GM18507 (cell line): ENCODE data around the gene CATSPERB.
"Not testable (repeated sequence)": the region's sequence is repeated elsewhere in the genome, so short reads cannot be mapped to it uniquely, and the experiment has no call there.

ENCODE experiments used
- DNase-seq: peaks from one replicate; pipeline ENCODE4 v3.0.0; 2011; ENCODE audit warnings: low read depth; ENCODE audit not compliant: insufficient read length; ENCODE audit errors: extremely low spot score
- FAIRE-seq: peaks from 2 replicates; lab custom pipeline; 2011; peaks lifted over from hg19 to GRCh38; lab: Jason Lieb, UNC

CATSPERB gene

GRCh38 chr14:91742621-91743304 lies 10.9 kb upstream of the CATSPERB start:
- FAIRE-seq, result no peak
- DNase-seq, result no peak

DNA sequence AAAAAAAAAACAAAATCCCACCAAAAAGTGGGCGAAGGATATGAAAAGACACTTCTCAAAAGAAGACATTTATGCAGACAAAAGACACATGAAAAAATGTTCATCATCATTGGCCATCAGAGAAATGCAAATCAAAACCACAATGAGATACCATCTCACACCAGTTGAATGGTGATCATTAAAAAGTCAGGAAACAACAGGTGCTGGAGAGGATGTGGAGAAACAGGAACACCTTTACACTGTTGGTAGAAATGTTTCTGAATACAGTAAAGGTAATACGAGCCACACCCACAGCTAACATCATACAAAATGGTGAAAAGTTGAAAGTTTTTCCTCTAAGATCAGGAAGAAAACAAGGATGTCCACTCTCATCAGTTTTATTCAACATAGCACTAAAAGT lies 8.0 kb upstream of the CATSPERB start:
- not testable (repeated sequence) for DNase-seq, FAIRE-seq

GRCh38 chr14:91737619-91738018 lies 5.7 kb upstream of the CATSPERB start:
- DNase-seq (no peak), FAIRE-seq (no peak)

- FAIRE-seq, result no peak
Measured at GRCh38 chr14:91732859-91733477, 1.1 kb upstream of the CATSPERB start.

GRCh38 chr14:91732439-91732838 lies 553 bp upstream of the CATSPERB start:
- no peak for DNase-seq
- no peak for FAIRE-seq

More at GRCh38 chr14:91732859-91733477, 1.1 kb upstream of the CATSPERB start:
- no peak for DNase-seq

DNA sequence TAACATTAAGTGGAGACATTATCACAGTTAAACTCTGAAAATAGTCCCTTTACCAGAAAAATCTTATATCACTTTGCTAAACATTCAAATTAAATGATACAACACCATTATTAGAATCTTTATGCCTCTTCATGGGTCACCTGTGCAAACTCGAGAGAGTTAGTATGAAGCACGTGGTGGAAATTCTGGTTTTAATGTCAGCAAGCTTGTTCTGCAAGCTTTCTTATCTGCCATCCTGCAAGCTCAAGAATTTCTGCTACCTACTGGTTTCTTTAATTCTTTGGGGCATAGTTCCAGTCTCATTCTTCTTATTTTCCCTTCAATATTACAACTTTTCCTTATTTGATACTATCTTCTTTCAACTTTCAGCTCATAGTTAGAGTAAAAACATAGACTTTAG lies 868 bp downstream of the CATSPERB start:
- DNase-seq (no peak), FAIRE-seq (no peak)

GRCh38 chr14:91729756-91730155 lies 2.1 kb downstream of the CATSPERB start:
- FAIRE-seq, result no peak

GRCh38 chr14:91728616-91729183 lies 3.2 kb downstream of the CATSPERB start:
- DNase-seq, result no peak
- FAIRE-seq, result no peak

More at GRCh38 chr14:91729756-91730155, 2.1 kb downstream of the CATSPERB start:
- DNase-seq, result no peak

DNA sequence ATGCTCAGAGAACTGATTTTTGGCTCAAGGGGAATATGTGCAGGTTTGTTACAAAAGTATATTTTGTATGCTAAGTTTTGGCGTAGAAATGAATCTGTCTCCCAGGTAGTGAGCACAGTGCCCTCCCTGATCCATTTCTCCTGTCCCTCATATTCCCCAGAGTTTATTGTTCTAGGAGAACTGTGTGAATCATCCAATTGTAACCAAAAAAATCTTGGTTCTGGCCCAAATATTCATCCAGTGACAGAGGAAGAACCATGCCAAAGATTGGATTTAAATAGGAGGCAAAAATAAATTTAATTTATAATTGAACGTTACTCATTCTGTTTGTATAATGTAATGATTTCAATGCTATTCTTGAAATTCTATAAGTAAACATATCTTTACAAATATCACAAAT lies 4.8 kb downstream of the CATSPERB start:
- DNase-seq (no peak), FAIRE-seq (no peak)

DNA sequence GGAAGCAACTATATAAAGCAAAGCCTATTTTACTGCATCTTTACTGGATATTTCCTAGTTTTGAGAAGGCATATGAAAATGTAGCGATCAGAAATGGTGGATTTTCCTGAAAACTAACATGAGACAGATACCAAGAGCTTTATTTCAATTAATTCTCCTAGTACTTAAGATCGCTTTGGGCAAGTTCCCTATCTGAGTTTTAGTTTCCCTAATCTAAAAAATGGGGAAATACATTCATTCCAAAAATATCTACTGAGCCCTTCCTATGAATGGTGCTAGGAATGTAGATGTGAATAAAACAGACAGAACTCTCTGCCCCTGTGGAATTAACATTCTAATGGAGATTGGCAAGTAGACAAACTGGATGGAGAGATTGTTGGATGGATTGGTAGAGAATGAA lies 8.4 kb downstream of the CATSPERB start:
- FAIRE-seq (no peak), DNase-seq (no peak)

DNA sequence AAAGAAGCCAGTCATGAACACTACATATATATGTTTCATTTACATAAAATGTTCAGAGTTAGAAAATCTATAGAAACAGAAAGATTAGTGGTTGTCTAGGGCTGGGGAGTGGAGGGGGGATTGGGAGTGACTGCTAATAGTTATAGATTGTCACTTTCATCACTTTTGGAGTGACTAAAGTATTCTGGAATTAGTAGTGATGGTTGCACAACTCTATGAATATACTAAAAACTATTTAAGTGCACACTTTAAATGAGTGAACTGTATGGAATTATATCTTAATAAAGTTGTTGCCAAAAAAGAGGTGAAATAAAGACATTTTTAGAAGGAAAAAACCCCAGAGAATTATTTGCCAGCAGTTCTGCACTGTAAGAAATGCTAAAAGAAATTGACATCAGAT lies 9.5 kb downstream of the CATSPERB start:
- DNase-seq (no peak), FAIRE-seq (no peak)

DNA sequence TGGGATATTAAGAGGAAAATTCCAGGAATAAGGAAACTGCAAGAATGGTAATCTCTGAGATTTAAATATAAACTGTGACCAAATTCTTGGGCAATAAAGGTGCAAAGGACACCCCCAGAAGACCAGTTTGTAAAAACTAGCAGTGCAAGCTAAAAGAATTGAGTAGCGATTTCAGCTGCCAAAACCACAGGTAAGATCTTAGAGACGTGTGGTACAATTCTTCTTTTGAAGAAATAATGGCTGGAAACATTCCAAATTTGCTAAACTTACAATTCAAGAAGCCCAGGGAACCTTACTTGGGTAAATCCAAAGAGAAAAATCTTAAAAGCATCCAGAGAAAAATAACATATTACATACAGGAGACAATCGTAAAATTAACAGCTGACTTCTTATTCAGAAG lies 12.0 kb downstream of the CATSPERB start:
- FAIRE-seq, result no peak
- DNase-seq, result no peak

DNA sequence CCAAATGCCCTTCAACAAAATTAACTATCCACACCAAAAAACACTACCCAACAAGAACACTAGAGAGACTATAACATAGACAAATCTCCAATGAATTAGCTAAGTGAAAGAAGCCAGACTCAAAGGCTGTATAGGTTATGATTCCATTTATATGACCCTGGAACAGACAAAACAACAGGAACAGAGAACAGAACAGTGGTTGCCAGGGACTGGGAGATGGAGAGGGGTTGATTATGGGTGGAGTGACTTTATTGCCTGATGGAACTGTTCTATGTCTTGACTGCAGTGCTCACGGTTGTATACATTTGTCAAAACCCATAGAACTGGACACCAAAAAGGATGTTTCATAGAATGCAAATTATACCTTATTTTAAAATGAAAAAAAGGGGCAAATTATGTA lies 14.9 kb downstream of the CATSPERB start:
- FAIRE-seq (no peak), DNase-seq (no peak)

DNA sequence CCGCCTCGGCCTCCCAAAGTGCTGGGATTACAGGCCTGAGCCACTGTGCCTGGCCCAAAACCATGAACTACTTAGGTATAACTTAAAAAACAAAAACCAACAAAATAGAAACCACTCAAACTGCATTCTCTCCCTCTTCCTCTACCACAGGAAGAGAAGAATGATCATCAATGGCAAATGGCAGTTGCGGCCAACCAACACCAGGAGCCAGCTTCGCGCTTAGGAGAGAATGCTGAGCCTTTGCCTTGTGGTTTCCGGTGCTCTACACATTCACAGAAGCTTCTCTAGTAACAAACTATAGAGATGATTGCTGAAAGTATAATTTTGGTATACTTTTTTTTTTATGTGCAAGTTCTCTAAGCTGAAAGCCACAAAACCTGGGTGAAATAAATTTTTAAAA lies 17.1 kb downstream of the CATSPERB start:
- FAIRE-seq (no peak), DNase-seq (no peak)

GRCh38 chr14:91708795-91709194 lies 23.1 kb downstream of the CATSPERB start:
- DNase-seq (no peak), FAIRE-seq (no peak)

DNA sequence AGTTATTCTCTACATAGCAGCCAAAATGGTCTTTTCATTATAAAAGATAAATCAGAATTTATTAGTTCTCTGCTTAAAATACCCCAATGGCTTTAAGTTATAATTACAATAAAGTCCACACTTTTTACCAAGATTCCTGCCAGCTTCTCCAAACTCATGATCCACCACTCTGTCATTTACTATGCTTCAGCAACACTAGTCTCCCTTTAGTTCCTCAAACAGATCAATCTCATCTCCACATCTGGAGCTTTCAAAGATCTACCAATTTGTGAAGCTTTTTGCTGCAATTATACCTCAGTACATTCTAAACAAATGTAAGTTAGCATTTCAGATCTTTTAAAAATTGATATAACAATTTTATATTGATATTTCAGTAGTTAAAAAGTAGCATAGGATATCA lies 24.9 kb downstream of the CATSPERB start:
- FAIRE-seq, result no peak
- DNase-seq, result no peak

- DNase-seq (no peak), FAIRE-seq (no peak)
Measured at GRCh38 chr14:91694643-91695042, 37.2 kb downstream of the CATSPERB start.

GRCh38 chr14:91693346-91693745 lies 38.5 kb downstream of the CATSPERB start:
- DNase-seq, result no peak
- FAIRE-seq, result no peak

- FAIRE-seq, result no peak
- no peak for DNase-seq
Measured at GRCh38 chr14:91692075-91692474, 39.8 kb downstream of the CATSPERB start.

DNA sequence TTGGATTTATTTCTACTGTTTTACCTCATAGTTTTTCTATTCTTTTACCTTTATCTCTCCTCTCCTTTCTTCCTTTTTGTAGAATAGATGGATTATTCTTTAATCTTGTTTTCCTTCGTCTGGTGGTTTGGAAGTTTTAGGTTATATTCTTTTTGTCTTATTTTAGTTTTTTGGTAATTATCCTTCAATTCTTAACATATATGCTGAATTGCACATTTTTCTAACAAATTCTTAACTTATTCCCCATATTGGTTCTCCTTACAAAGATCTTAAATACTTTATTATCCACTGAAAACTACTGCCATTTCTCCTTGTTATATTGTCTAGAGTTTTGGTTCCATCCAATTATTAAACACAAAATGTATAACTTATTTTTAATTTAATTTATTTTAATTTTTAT lies 42.3 kb downstream of the CATSPERB start:
- FAIRE-seq (no peak), DNase-seq (no peak)

DNA sequence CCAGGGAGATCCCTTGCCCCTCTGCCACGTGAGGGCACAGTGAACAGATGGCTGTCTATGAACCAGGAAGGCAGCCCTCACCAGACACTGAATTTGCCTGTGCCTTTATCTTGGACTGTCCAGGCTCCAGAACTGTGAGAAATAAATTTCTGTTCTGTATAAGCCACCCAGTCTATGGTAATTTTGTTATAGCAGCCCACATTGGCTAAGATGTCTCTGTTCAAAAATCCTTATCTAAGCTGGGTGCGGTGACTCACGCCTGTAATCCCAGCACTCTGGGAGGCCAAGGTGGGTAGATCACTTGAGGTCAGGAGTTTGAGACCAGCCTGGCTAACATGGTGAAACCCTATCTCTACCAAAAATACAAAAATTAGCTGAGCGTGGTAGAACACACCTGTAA lies 44.5 kb downstream of the CATSPERB start:
- DNase-seq, FAIRE-seq: not testable (repeated sequence)
